GM12878 (cell line): ENCODE data around the gene GFPT1. TPM values are rescaled to one million over a fixed set of nuclear protein-coding genes. Genes with fewer than 3 reads are reported as not detected.
A peak's percentile ranks its signal among the peaks of the same experiment; 100 is the strongest.

Source experiments
- ATAC-seq: fragments of 200-7000 bp; cut with Tn5 transposase; 3 replicates; pipeline ENCODE4 v1.9.1; 2020; ENCODE audit warnings: mild to moderate bottlenecking, moderate library complexity
- BruUV-seq: library from RNA; stranded (reverse); fragments of 400-500 nt; replicated peaks from 2 replicates; lab custom pipeline; 2021; lab: Mats Ljungman, UMichigan
- CTCF ChIA-PET: fragments of 300-600 bp; sonication (Branson Sonifier 250); formaldehyde crosslinking; extraction: SDS; loops from one replicate; lab custom pipeline; 2021; ENCODE audit warnings: inconsistent platforms; lab: Yijun Ruan, JAX
- POLR2A ChIA-PET: fragments of 350-600 bp; formaldehyde crosslinking; extraction: SDS; loops from one replicate; lab custom pipeline; 2021; ENCODE audit warnings: inconsistent platforms; lab: Charles Lee
- RAD21 ChIA-PET: fragments of 300-600 bp; sonication (Branson Sonifier 250); formaldehyde crosslinking; loops from one replicate; lab custom pipeline; 2023; ENCODE audit warnings: antibody characterized with exemption; ENCODE audit not compliant: unreplicated experiment; lab: Charles Lee
- SMC1A ChIA-PET: fragments of 300-600 bp; sonication (Branson Sonifier 250); formaldehyde crosslinking; loops from one replicate; lab custom pipeline; 2023; ENCODE audit not compliant: unreplicated experiment, uncharacterized antibody; lab: Charles Lee
- DNase-seq: peaks from one replicate; pipeline ENCODE4 v3.0.0-alpha.2; 2011; ENCODE audit warnings: low read depth, low spot score
- FAIRE-seq: peaks from 3 replicates; lab custom pipeline; 2011; peaks lifted over from hg19 to GRCh38; lab: Jason Lieb, UNC
- H2AFZ ChIP-seq: 2 replicates; pipeline ENCODE4 v1.6.0; 2011; ENCODE audit warnings: low read depth, low read length, control low read depth; ENCODE audit not compliant: control insufficient read depth
- H3K27ac ChIP-seq: 2 replicates; pipeline ENCODE4 v1.5.1; 2011; ENCODE audit warnings: control low read depth; ENCODE audit not compliant: control insufficient read depth, insufficient read depth
- H3K27me3 ChIP-seq, 2 experiments: replicated peaks in 1 of 2; 2 replicates each; pipeline versions ENCODE4 v1.6.0 to v1.6.1; 2011; ENCODE audit warnings: low read length in 1 of 2; ENCODE audit not compliant: control insufficient read depth in 2 of 2, insufficient read depth in 2 of 2
- H3K36me3 ChIP-seq, 2 experiments: 2 replicates each; pipeline ENCODE4 v1.5.1; 2011; ENCODE audit warnings: low read length in 1 of 2; ENCODE audit not compliant: control insufficient read depth in 2 of 2, insufficient read depth in 2 of 2
- H3K4me1 ChIP-seq: 2 replicates; pipeline ENCODE4 v1.6.1; 2011; ENCODE audit warnings: mild to moderate bottlenecking, low read length, moderate library complexity, mixed read lengths; ENCODE audit not compliant: control insufficient read depth, insufficient read depth
- H3K4me2 ChIP-seq: 2 replicates; pipeline ENCODE4 v1.6.0; 2011; ENCODE audit warnings: control low read depth; ENCODE audit not compliant: control insufficient read depth, insufficient read depth
- H3K4me3 ChIP-seq: fragments of 200-600 bp; sonication (generic); 2 replicates; pipeline ENCODE4 v1.5.1; 2016
- H3K79me2 ChIP-seq: 2 replicates; pipeline ENCODE4 v1.6.0; 2011; ENCODE audit warnings: low read length; ENCODE audit not compliant: control insufficient read depth, insufficient read depth
- H3K9ac ChIP-seq: 2 replicates; pipeline ENCODE4 v1.8.0; 2011; ENCODE audit warnings: low read length, control low read depth, mixed read lengths; ENCODE audit not compliant: control insufficient read depth, insufficient read depth
- H3K9me3 ChIP-seq: replicated peaks from 3 replicates; pipeline ENCODE4 v1.5.1; 2011; ENCODE audit warnings: mild to moderate bottlenecking, low read length; ENCODE audit not compliant: control insufficient read depth, insufficient read depth
- H4K20me1 ChIP-seq: 2 replicates; pipeline ENCODE4 v1.6.0; 2011; ENCODE audit not compliant: control insufficient read depth, insufficient read depth
- BMI1 ChIP-seq: fragments of 450-650 bp; IDR thresholded peaks from 2 replicates; pipeline ENCODE4 v1.6.1; 2016; ENCODE audit warnings: mild to moderate bottlenecking, moderate library complexity, borderline replicate concordance
- JUNB ChIP-seq: IDR thresholded peaks from 2 replicates; pipeline ENCODE4 v1.6.1; 2016; ENCODE audit warnings: antibody characterized with exemption, mild to moderate bottlenecking
- RFX5 ChIP-seq: IDR thresholded peaks from 2 replicates; pipeline ENCODE4 v1.6.1; 2011; ENCODE audit warnings: low read depth, low read length, improper control_type of control experiment
- SIX5 ChIP-seq: IDR thresholded peaks from 2 replicates; pipeline ENCODE4 v1.6.1; 2011; ENCODE audit warnings: mild to moderate bottlenecking, low read depth, low read length, moderate library complexity; ENCODE audit not compliant: severe bottlenecking
- ZZZ3 ChIP-seq: IDR thresholded peaks from 2 replicates; pipeline ENCODE4 v1.6.1; 2011; ENCODE audit warnings: low read depth; ENCODE audit not compliant: control insufficient read depth, insufficient read length
- WGBS: methylation state at CpG from one replicate; pipeline ENCODE4 v1.1.6; 2016; ENCODE audit warnings: low lambda C conversion rate; ENCODE audit not compliant: insufficient replicate concordance, insufficient coverage; ENCODE audit errors: missing lambda C conversion rate; 5-methylcytosine and 5-hydroxymethylcytosine counted together
- in situ Hi-C: fragments of 300-500 bp; cut with MboI; formaldehyde crosslinking; loops from 9 replicates; pipeline ENCODE4 v1.14.3; 2018; ENCODE audit warnings: mixed read lengths
- intact Hi-C: fragments of 100-400 bp; cut with micrococcal nuclease; formaldehyde crosslinking; loops from one replicate; pipeline ENCODE4 v1.14.2; 2022; ENCODE audit not compliant: unreplicated experiment
- polyA plus RNA-seq, 11 experiments: library from polyadenylated mRNA; depleted of rRNA in 4 of 11; unstranded in 6 of 11; stranded (reverse) in 5 of 11; fragments of >200 nt; fragmentation: Nextera tagmentation in 4 of 11; fragmentation: Illumina TruSeq in 1 of 11; extraction: Ambion mirVana in 4 of 11; extraction: Trizol in 1 of 11; gene quantifications; 1 replicate in 1 of 11; 2 replicates in 10 of 11; pipeline versions ENCODE4 v1.2.1 to v1.2.3, GENCODE V29; 2011 to 2016; ENCODE audit warnings: inconsistent platforms in 2 of 11, missing spikeins in 2 of 11, low read depth in 1 of 11
- total RNA-seq, 4 experiments: library from RNA; depleted of rRNA in 3 of 4; stranded (reverse); fragments of >200 nt in 3 of 4; fragmentation: Illumina TruSeq in 1 of 4; extraction: Trizol in 1 of 4; gene quantifications; 2 replicates each; pipeline versions ENCODE4 v1.2.1 to v1.2.3, GENCODE V29; 2013 to 2021
- TF ChIP-seq, protein P1 (sequence below): fragments of 450-650 bp; formaldehyde crosslinking; IDR thresholded peaks from 2 replicates; pipeline ENCODE4 v1.5.0; 2022; ENCODE audit warnings: mild to moderate bottlenecking, missing genetic modification characterization
- TF ChIP-seq, protein P2 (sequence below): IDR thresholded peaks from 2 replicates; pipeline ENCODE4 v1.6.1; 2011; ENCODE audit warnings: borderline replicate concordance, low read depth, mild to moderate bottlenecking, moderate library complexity, mixed read lengths, low read length; ENCODE audit not compliant: insufficient read depth; ENCODE audit errors: extremely low read length
- TF ChIP-seq, protein P3 (sequence below): fragments of 450-650 bp; IDR thresholded peaks from 2 replicates; pipeline ENCODE4 v1.6.1; 2017; ENCODE audit warnings: borderline replicate concordance
- TF ChIP-seq, protein P4 (sequence below): fragments of 450-650 bp; IDR thresholded peaks from 2 replicates; pipeline ENCODE4 v1.6.1; 2018; ENCODE audit warnings: borderline replicate concordance, mild to moderate bottlenecking; ENCODE audit not compliant: partially characterized antibody

The GFPT1 gene
- total and polyA plus RNA-seq, 10 of the 15 experiments (the other 5 are each of a cell fraction or from before 2014, with no cell fraction given) = 10.1 to 95.2 (median 24.5) TPM

DNA sequence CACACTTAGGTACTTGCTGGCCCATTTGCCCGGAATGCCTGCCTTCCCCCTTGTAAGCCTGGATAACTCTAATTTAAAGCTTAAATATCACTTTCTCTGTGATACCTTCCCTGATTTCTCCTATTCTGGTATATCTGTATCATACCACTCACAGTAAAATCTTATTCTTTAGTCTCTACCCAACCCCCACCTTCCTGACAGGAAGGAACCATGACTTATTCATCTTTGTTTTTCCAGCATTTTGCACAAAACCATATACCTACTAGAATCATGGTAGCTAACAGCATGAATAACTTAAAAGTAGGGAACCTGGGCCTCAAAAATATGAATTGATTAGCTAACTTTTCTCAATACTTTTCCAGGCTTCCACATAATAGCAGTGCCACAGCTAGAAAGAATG lies 111.5 kb downstream of the GFPT1 start (continued):
- TF ChIP-seq, protein P1, sequence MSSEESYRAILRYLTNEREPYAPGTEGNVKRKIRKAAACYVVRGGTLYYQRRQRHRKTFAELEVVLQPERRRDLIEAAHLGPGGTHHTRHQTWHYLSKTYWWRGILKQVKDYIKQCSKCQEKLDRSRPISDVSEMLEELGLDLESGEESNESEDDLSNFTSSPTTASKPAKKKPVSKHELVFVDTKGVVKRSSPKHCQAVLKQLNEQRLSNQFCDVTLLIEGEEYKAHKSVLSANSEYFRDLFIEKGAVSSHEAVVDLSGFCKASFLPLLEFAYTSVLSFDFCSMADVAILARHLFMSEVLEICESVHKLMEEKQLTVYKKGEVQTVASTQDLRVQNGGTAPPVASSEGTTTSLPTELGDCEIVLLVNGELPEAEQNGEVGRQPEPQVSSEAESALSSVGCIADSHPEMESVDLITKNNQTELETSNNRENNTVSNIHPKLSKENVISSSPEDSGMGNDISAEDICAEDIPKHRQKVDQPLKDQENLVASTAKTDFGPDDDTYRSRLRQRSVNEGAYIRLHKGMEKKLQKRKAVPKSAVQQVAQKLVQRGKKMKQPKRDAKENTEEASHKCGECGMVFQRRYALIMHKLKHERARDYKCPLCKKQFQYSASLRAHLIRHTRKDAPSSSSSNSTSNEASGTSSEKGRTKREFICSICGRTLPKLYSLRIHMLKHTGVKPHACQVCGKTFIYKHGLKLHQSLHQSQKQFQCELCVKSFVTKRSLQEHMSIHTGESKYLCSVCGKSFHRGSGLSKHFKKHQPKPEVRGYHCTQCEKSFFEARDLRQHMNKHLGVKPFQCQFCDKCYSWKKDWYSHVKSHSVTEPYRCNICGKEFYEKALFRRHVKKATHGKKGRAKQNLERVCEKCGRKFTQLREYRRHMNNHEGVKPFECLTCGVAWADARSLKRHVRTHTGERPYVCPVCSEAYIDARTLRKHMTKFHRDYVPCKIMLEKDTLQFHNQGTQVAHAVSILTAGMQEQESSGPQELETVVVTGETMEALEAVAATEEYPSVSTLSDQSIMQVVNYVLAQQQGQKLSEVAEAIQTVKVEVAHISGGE (CRISPR knock-in tag) = no peak
- TF ChIP-seq ZZZ3 = no peak

DNA sequence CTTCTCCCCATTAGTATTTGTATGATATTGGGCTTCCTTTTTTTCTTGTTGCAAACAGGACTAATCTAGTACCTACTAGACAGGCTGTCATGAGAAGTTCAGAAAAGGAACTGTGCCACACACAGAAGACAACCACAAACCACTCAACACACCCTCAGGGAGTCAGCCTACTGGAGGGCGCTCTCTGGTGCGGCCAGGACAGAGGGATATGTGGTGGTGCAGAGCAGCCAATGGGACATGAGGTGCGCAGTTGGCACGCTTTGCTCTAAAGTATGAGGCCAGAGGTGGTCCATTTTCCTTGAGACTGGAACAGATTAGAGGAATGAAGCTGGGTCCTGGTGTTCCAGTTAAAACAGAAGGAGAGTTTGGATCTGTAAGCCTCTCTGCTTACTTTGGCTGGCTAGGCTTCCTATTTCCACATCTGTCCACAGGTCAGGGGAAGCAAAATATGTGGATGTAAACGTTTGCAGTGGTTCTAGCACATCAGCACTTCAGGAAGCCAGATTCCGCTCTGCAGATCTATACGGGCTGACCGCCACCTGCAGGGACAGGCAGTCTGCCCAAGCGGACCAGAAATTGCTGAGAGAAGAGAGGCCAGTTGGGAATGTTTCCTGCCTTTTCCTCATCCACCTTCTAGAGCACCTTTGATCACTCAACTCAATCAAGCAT lies 114.1 kb downstream of the GFPT1 start:
- ChIA-PET POLR2A (no interaction called here), SMC1A (no interaction called here), CTCF (no interaction called here), RAD21 (no interaction called here)
- FAIRE-seq (no peak), ATAC-seq (0 out of 3 replicates have a peak, but pooled peaks have one; percentile 18), DNase-seq (no peak)
- no TSS peak for BruUV-seq
- Histone ChIP-seq H3K4me1 (no peaks in the 10 kb centered on the region), H3K27ac (no peak overlapping the region), H3K4me3 (no peak overlapping the region), H2AFZ (no peak overlapping the region), H3K9ac (no peak overlapping the region), H3K4me2 (no peak overlapping the region), H3K79me2 (no peaks in the 10 kb centered on the region), H4K20me1 (no peaks in the 10 kb centered on the region), H3K27me3 (0 out of 4 replicates have a peak, but pooled peaks cover 0 to 2% of the 10 kb centered on the region in 2 experiments), H3K9me3 (no peaks in the 10 kb centered on the region), H3K36me3 (no peaks in the 10 kb centered on the region)
- intact Hi-C loops = no loop called here
- 39% methylated on average over 9 of the region's 9 CpGs for WGBS
- in situ Hi-C loops = no loop called here
- TF ChIP-seq RFX5 = no peak
- TF ChIP-seq, protein P2, sequence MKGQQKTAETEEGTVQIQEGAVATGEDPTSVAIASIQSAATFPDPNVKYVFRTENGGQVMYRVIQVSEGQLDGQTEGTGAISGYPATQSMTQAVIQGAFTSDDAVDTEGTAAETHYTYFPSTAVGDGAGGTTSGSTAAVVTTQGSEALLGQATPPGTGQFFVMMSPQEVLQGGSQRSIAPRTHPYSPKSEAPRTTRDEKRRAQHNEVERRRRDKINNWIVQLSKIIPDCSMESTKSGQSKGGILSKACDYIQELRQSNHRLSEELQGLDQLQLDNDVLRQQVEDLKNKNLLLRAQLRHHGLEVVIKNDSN = no peak
- TF ChIP-seq, protein P3, sequence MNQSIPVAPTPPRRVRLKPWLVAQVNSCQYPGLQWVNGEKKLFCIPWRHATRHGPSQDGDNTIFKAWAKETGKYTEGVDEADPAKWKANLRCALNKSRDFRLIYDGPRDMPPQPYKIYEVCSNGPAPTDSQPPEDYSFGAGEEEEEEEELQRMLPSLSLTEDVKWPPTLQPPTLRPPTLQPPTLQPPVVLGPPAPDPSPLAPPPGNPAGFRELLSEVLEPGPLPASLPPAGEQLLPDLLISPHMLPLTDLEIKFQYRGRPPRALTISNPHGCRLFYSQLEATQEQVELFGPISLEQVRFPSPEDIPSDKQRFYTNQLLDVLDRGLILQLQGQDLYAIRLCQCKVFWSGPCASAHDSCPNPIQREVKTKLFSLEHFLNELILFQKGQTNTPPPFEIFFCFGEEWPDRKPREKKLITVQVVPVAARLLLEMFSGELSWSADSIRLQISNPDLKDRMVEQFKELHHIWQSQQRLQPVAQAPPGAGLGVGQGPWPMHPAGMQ = no peak
- no peak for TF ChIP-seq SIX5
- TF ChIP-seq, protein P4, sequence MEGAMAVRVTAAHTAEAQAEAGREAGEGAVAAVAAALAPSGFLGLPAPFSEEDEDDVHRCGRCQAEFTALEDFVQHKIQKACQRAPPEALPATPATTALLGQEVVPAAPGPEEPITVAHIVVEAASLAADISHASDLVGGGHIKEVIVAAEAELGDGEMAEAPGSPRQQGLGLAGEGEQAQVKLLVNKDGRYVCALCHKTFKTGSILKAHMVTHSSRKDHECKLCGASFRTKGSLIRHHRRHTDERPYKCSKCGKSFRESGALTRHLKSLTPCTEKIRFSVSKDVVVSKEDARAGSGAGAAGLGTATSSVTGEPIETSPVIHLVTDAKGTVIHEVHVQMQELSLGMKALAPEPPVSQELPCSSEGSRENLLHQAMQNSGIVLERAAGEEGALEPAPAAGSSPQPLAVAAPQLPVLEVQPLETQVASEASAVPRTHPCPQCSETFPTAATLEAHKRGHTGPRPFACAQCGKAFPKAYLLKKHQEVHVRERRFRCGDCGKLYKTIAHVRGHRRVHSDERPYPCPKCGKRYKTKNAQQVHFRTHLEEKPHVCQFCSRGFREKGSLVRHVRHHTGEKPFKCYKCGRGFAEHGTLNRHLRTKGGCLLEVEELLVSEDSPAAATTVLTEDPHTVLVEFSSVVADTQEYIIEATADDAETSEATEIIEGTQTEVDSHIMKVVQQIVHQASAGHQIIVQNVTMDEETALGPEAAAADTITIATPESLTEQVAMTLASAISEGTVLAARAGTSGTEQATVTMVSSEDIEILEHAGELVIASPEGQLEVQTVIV = no peak
- TF ChIP-seq BMI1 = no peak
- no peak for TF ChIP-seq JUNB
